NCI-H2227 (cell line): ENCODE results near the gene CALML6.

Experiments used
- DNase-seq: peaks from one replicate; lab custom pipeline; 2025; ENCODE audit not compliant: unreplicated experiment; lab: John Stamatoyannopoulos, UW

The CALML6 gene

GRCh38 chr1:1892079-1892762, 22.8 kb upstream of the CALML6 start:
- no peak for DNase-seq

DNA sequence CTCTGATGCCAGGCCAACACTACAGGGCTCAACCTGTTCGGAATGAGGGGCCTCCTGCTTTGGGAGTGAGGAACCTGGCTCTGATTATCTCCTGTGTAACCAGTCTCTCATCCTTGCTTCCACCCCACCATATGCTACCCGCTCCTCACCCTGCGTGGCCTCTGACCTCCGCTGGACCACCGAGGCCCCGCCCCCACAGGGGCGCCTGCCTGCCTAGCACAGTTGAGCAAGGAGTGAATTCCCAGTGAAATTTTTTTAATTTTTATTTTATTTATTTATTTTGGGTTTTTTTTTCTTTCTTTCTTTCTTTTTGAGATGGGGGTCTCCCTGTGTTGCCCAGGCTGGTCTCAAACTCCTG, 22.3 kb upstream of the CALML6 start:
- DNase-seq, result no peak

- no peak for DNase-seq
Observed at GRCh38 chr1:1893291-1893985, 21.6 kb upstream of the CALML6 start.

DNA sequence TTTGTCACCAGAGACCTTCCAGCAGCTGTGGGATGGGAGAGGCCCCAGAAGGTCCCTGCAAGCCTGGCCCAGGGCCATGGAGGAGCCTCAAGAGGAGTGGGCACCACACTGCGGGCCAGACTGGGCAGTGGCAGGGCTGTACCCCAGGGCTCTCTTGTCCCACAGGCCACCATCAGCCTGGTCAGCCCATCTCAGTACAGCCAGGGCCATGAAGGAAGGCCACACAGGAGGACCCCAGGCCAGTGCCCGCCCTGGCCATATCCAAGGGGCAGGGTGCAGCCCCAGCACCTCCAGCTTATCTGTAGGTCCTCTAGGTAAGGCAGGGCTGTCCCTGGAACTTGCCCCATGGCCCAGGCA, 21.1 kb upstream of the CALML6 start:
- no peak for DNase-seq

DNA sequence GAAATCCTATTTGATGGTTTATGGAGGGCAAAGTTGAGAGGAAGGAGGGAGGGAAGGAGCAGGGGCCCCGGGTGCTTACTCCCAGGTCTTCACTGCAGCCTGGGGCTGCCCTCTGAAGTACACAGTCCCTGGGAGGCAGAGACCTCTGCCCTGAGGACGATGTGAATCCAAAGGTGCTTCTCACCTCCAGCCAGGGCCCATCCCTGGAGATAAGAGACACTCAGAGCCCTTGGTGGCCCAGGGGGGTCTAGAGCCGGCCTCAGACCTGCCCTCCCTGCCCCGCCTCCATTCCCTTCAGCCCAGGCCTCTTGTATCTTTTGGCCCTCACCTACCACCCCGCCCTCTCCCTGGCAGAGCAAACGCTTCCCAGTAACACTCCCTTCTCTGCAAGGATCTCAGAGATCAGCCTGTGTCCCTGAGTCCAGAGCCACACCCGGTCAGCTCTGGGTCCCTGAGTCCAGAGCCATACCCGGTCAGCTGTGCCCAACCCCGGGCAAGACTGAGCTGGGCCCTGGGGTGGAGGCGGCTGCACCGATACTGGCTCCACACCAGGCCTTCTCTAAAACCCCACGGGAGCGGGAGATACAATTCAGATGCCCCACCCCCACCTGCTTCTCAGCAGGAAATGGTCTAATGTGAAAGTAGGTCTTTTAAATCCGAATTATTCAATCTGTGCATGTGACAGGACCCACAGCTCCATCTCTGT, 20.6 kb upstream of the CALML6 start:
- DNase-seq, result no peak

- no peak for DNase-seq
Observed at GRCh38 chr1:1895060-1895418, 20.0 kb upstream of the CALML6 start.

GRCh38 chr1:1895456-1896336, 19.4 kb upstream of the CALML6 start:
- no peak for DNase-seq

DNA sequence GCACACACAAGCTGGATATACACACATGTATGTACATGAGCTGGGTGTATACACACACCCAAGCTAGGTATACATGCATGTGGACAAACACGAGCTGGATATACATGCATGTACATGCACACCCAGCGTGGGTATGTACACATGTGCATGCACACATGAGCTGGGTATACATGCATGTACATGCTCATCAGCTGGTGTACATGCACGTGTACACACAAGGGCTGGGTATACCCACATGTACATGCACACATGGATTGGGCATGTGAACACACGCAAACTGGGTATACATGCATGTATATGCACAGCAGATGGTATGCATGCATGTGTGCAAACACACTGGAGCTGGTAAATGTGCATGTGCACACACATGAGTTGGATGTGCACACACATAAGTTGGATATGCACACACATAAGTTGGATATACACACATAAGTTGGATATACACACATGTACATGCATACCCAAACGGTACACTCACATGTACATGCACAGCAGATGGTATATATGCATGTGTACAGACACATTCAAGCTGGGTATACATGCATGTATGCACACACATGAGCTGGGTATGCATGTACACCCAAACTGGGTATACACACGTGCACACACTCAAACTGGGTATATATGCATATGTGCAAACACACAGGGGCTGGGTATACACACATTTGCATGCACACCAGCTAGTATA, 16.7 kb upstream of the CALML6 start:
- DNase-seq, result no peak

GRCh38 chr1:1899266-1899966, 15.6 kb upstream of the CALML6 start:
- no peak for DNase-seq

DNA sequence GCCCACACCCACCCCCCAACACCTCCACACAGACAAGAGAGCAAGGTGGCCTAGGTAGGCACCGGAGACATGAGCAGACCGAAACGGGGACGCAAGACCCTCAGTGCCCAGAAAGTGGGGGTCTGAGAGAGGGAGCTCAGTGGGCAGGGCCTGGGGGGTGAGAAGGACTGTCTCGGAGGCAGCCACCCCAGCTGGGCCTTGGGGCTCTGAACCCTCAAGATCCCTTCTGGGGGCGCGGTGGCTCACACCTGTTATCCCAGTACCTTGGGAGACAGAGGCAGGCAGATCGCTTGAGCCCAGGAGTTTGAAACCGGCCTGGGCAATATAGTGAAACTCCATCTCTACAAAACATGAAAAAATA, 15.1 kb upstream of the CALML6 start:
- no peak for DNase-seq

DNA sequence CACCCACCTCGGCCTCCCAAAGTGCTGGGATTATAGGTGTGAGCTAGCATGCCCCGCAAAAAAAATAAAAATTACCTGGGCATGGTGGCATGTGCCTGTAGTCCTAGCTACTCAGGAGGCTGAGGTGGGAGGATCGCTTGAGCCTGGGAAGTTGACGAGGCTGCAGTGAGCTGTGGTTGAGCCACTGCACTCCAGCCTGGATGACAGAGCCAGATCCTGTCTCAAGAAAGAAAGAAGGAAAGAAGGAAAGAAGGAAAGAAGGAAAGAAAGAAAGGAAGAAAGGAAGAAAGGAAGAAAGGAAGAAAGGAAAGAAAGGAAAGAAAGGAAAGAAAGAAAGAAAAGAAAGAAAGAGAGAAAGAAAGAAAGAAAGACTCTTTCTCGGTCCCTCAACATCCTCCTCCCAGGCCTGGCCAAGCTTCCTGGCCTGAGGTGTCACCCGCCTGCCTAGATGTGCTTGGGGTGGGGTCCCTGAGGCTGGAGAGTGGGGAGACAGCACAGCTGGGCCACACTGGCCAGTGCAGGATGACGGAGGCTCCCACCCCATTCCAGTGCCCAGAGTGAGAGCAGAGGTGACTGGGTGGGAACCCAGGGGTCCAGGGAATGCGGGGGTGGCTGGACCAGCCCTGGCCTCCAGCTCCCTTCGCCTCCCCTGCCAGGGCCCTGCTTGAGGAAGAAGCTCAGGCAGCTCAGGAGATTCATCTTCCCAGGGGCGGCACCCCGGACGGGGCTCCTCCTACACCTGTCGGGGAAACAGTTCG, 14.0 kb upstream of the CALML6 start:
- no peak for DNase-seq

DNA sequence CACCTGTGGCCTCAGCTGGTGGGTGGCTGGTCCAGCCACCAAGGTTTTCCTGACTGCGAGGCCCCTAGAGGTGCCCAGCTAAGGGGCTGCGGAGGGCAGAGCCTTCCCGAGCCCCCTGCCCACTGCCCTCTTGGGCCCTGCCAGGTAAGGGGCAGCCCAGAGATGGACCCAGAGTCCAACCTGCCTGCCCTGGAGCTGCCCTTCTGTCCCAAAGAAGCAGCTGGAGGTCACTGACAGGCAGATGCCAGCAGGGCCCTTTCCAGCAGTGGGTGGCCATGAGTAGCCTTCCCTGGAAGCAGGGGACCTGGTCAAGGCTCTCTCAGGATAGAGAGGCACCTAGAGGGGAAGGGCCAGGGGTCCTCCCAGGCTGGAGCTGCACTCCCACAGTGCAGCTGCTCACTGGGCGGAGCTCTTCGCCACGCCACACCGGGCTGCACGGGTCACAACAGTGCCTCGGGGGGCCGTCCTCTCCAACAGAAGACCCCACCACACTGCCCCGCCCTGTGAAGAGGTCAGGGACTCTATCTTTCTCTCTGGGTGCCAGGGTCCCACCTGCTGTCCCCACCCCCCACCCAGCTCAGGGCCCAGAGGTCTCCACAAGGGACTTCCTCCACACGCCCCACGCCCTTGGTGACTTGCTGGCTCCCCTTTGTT, 13.3 kb upstream of the CALML6 start:
- no peak for DNase-seq

DNA sequence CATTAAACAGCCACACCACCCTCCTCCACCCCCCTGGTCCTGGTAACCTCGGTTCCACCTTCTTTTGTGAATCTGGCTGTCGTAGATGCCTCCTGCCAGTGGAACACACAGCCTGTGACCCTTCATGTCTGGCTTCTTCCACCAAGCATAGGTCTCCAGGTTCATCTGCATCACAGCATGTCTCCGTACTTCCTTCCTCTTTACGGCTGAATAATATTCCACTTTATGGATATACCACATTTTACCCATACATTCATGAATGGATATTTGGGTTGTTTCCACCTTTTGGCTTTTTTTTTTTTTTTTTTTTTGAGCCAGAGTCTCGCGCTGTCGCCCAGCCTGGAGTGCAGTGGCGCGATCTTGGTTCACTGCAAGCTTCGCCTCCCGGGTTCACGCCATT, 11.8 kb upstream of the CALML6 start:
- DNase-seq, result no peak

GRCh38 chr1:1906185-1907097, 8.6 kb upstream of the CALML6 start:
- peak; percentile 78 for DNase-seq

DNA sequence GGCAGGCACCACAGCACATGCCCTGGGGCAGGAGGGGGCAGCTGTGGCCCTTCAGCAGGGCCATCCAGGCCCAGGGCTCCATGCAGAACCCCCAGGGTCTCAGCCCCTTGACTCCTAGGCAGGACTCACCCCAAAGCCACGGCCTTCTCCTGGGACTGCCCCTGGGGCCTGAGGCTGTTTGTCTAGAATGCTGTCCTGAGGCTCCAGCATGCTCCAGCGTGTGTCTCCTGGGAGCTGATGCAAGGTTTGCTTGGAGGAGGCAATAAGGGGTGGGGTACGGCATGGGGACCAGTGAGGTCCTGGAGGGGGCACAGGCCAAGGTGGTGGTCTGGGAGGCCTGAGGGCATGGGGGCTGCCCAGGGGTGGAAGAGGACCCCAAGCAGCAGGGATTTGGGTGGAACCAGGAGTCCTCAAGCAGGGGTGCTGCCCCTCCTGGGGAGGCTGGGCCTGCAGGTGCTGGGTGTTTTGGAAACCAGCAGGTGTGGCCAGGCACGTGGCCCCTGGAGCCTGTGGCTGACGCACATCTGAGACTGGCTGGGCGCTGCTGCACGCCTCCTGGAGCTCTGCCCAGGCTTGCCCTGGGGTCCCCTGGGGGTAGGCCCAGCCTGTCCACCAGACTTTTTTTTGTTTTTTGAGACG, 7.8 kb upstream of the CALML6 start:
- no peak for DNase-seq

DNA sequence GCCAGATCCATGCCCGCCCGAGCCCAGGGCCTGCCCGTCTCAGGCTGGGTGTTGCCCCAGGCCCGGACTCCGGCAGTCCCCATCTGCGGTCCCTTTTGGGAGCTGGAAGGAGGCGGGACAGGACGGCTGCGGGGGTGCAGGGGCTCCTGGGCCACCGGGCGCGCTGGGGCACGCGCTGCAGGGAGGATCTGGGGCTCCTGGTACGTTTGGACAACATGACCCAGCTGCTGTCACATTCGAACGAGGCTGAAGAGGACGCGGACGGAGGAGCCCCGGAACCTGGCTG, 6.6 kb upstream of the CALML6 start:
- no peak for DNase-seq

- no peak for DNase-seq
Observed at GRCh38 chr1:1910033-1910465, 5.0 kb upstream of the CALML6 start.
